Neuronal stem cell (in vitro differentiated cells): ENCODE results near the gene ALKBH5.

Source experiments
- DNase-seq: peaks from one replicate; pipeline ENCODE4 v3.0.0-alpha.2; 2013; ENCODE audit warnings: low spot score
- H2AFZ ChIP-seq: one replicate; pipeline ENCODE4 v1.6.1; 2013; ENCODE audit warnings: mild to moderate bottlenecking, low read length, inconsistent platforms
- H2AK5ac ChIP-seq: 2 replicates; pipeline ENCODE4 v1.6.1; 2013; ENCODE audit warnings: low read depth, mild to moderate bottlenecking, inconsistent platforms, low read length, moderate library complexity, mixed read lengths
- H2BK120ac ChIP-seq: 2 replicates; pipeline ENCODE4 v1.6.1; 2013; ENCODE audit warnings: low read depth, mild to moderate bottlenecking, inconsistent platforms, low read length, moderate library complexity, mixed read lengths
- H2BK12ac ChIP-seq: one replicate; pipeline ENCODE4 v1.6.1; 2013; ENCODE audit warnings: low read length, inconsistent platforms
- H2BK15ac ChIP-seq: 2 replicates; pipeline ENCODE4 v1.6.1; 2013; ENCODE audit warnings: mild to moderate bottlenecking, low read length, inconsistent platforms, mixed read lengths
- H2BK5ac ChIP-seq: one replicate; pipeline ENCODE4 v1.6.1; 2013; ENCODE audit warnings: inconsistent platforms, mild to moderate bottlenecking, low read length, moderate library complexity
- H3K14ac ChIP-seq: one replicate; pipeline ENCODE4 v1.6.1; 2013; ENCODE audit warnings: low read length, inconsistent platforms
- H3K18ac ChIP-seq: 2 replicates; pipeline ENCODE4 v1.6.1; 2013; ENCODE audit warnings: low read length, inconsistent platforms
- H3K23ac ChIP-seq: 2 replicates; pipeline ENCODE4 v1.6.1; 2013; ENCODE audit warnings: low read depth, mild to moderate bottlenecking, mixed read lengths, low read length, inconsistent platforms; ENCODE audit not compliant: poor library complexity
- H3K27ac ChIP-seq: replicated peaks from 3 replicates; pipeline ENCODE4 v1.5.1; 2013; ENCODE audit warnings: low read length, inconsistent platforms
- H3K27me3 ChIP-seq, 3 experiments: 2 replicates each; pipeline ENCODE4 v1.6.1; 2013; ENCODE audit warnings: low read length in 3 of 3, mild to moderate bottlenecking in 2 of 3, inconsistent platforms in 1 of 3, low read depth in 1 of 3, mixed read lengths in 1 of 3, moderate library complexity in 1 of 3; ENCODE audit not compliant: control insufficient read depth in 3 of 3, insufficient read depth in 3 of 3
- H3K36me3 ChIP-seq, 2 donors: replicated peaks in 1 of 2; 2 replicates each; pipeline ENCODE4 v1.6.1; 2013; ENCODE audit warnings: low read length in 2 of 2; ENCODE audit not compliant: control insufficient read depth in 2 of 2, insufficient read depth in 2 of 2
- H3K4ac ChIP-seq: 2 replicates; pipeline ENCODE4 v1.6.1; 2013; ENCODE audit warnings: inconsistent platforms, mild to moderate bottlenecking, low read length, moderate library complexity
- H3K4me1 ChIP-seq, 2 donors: 1 replicate in 1 of 2; 2 replicates in 1 of 2; pipeline ENCODE4 v1.6.1; 2013; ENCODE audit warnings: low read length in 2 of 2, low read depth in 1 of 2; ENCODE audit not compliant: control insufficient read depth in 2 of 2, insufficient read depth in 1 of 2
- H3K4me2 ChIP-seq: one replicate; pipeline ENCODE4 v1.6.1; 2013; ENCODE audit warnings: mild to moderate bottlenecking, low read length, inconsistent platforms; ENCODE audit not compliant: insufficient read depth, poor library complexity, severe bottlenecking
- H3K4me3 ChIP-seq, 2 donors: 2 replicates each; pipeline ENCODE4 v1.5.1; 2013; ENCODE audit warnings: low read length in 2 of 2, mild to moderate bottlenecking in 2 of 2, inconsistent platforms in 1 of 2, moderate library complexity in 1 of 2
- H3K79me1 ChIP-seq: one replicate; pipeline ENCODE4 v1.6.1; 2013; ENCODE audit warnings: low read depth, mild to moderate bottlenecking, inconsistent platforms, low read length, moderate library complexity
- H3K9ac ChIP-seq: one replicate; pipeline ENCODE4 v1.6.1; 2013; ENCODE audit warnings: mild to moderate bottlenecking, low read depth, low read length, inconsistent platforms; ENCODE audit not compliant: poor library complexity
- H3K9me3 ChIP-seq, 2 donors: replicated peaks in 1 of 2; 2 replicates each; pipeline versions ENCODE3 to v1.6.1; 2013; ENCODE audit warnings: low read length in 2 of 2, mild to moderate bottlenecking in 2 of 2, inconsistent platforms in 1 of 2, low read depth in 1 of 2, mixed read lengths in 1 of 2, moderate library complexity in 1 of 2; ENCODE audit not compliant: control insufficient read depth in 2 of 2, insufficient read depth in 1 of 2
- H4K8ac ChIP-seq: one replicate; pipeline ENCODE4 v1.6.1; 2013; ENCODE audit warnings: low read depth, mild to moderate bottlenecking, inconsistent platforms, low read length, moderate library complexity
- H4K91ac ChIP-seq: one replicate; pipeline ENCODE4 v1.6.1; 2013; ENCODE audit warnings: low read length, low read depth, mild to moderate bottlenecking, inconsistent platforms; ENCODE audit not compliant: poor library complexity
- WGBS, 2 donors: extraction: QIAGEN DNeasy Blood & Tissue Kit; methylation state at CpG; one replicate each; pipeline ENCODE4 v1.1.7; 2013; ENCODE audit warnings: missing lambda C conversion rate in 2 of 2, mixed read lengths in 1 of 2; ENCODE audit not compliant: insufficient read length in 2 of 2, insufficient replicate concordance in 1 of 2; ENCODE audit errors: extremely low coverage in 2 of 2; 5-methylcytosine and 5-hydroxymethylcytosine counted together

The ALKBH5 gene

DNA sequence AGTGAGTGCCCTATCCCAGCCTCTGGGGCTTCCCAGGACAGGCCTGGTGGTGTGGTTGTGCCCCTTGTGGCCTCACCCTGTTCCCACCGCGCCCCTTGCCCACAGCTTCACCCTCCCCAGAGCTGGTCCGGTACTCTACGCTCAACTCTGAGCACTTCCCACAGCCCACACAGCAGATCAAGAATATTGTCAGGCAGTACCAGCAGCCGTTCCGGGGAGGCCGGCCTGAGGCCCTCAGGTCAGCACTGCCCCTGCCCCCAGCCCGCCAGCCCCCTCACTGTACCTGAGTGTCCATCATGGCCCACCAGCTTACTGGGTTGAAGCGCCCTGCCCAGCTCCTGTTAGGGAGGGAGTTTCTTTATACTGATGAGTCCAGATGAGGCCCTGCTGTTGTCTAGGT is 32.3 kb upstream of the ALKBH5 start:
- H3K4me3 ChIP-seq, result no peak overlapping the region
- H3K36me3 ChIP-seq, result no peaks in the 10 kb centered on the region
- peak overlapping the region; percentile 75 for H2BK12ac ChIP-seq
- H4K91ac ChIP-seq, result no peak overlapping the region
- H2BK15ac ChIP-seq, result no peak overlapping the region
- H3K4me2 ChIP-seq, result no peak overlapping the region
- no peak overlapping the region for H3K9ac ChIP-seq
- H3K27ac ChIP-seq, result no peak overlapping the region
- no peaks in the 10 kb centered on the region for H3K9me3 ChIP-seq
- H4K8ac ChIP-seq, result no peak overlapping the region
- peak overlapping the region; percentile 78 for H3K18ac ChIP-seq
- H2AFZ ChIP-seq, result no peak overlapping the region
- no peak overlapping the region for H3K4ac ChIP-seq
- peak overlapping the region; percentile 96 for H2AK5ac ChIP-seq
- peaks cover 14 to 17% of the 10 kb centered on the region in 2 donors for H3K4me1 ChIP-seq
- peaks cover 0 to 9% (median 0%) of the 10 kb centered on the region in 3 experiments for H3K27me3 ChIP-seq
- WGBS, 2 donors, result no CpG with 5 or more reads among the region's 9 CpGs
- no peak overlapping the region for H3K14ac ChIP-seq
- no peak overlapping the region for H3K23ac ChIP-seq
- peaks cover 2% of the 10 kb centered on the region for H3K79me1 ChIP-seq
- peak overlapping the region; percentile 15 for H2BK5ac ChIP-seq
- DNase-seq, result no peak
- no peak overlapping the region for H2BK120ac ChIP-seq

GRCh38 chr17:18155179-18155578 is 28.4 kb upstream of the ALKBH5 start:
- peak overlapping the region; percentile 7 for H3K18ac ChIP-seq
- H3K4me2 ChIP-seq, result no peak overlapping the region
- no peak overlapping the region for H3K14ac ChIP-seq
- H3K9ac ChIP-seq, result no peak overlapping the region
- H4K8ac ChIP-seq, result no peak overlapping the region
- H3K27ac ChIP-seq, result no peak overlapping the region
- no peak overlapping the region for H3K4ac ChIP-seq
- no peak overlapping the region for H3K4me3 ChIP-seq
- WGBS, 2 donors, result no CpG with 5 or more reads among the region's 14 CpGs
- H2BK15ac ChIP-seq, result peak overlapping the region; percentile 95
- H3K36me3 ChIP-seq, result no peaks in the 10 kb centered on the region
- no peak for DNase-seq
- H2BK12ac ChIP-seq, result peak overlapping the region; percentile 88
- H3K4me1 ChIP-seq, result peaks cover 12 to 22% of the 10 kb centered on the region in 2 donors
- H2BK120ac ChIP-seq, result peak overlapping the region; percentile 76
- H4K91ac ChIP-seq, result no peak overlapping the region
- H3K9me3 ChIP-seq, result no peaks in the 10 kb centered on the region
- no peak overlapping the region for H3K23ac ChIP-seq
- H2AK5ac ChIP-seq, result peak overlapping the region; percentile 86
- H2BK5ac ChIP-seq, result peak overlapping the region; percentile 69
- peaks cover 2% of the 10 kb centered on the region for H3K79me1 ChIP-seq
- peaks cover 0 to 16% (median 0%) of the 10 kb centered on the region in 3 experiments for H3K27me3 ChIP-seq
- H2AFZ ChIP-seq, result no peak overlapping the region

- Histone ChIP-seq H3K9ac (no peak overlapping the region), H3K27ac (no peak overlapping the region), H3K18ac (peak overlapping the region; percentile 81), H2AFZ (no peak overlapping the region), H3K36me3 (no peaks in the 10 kb centered on the region), H2BK5ac (peak overlapping the region; percentile 55), H3K4me2 (no peak overlapping the region), H3K4ac (no peak overlapping the region), H3K23ac (no peak overlapping the region), H3K9me3 (no peaks in the 10 kb centered on the region), H4K8ac (peak overlapping the region; percentile 92), H2BK12ac (peak overlapping the region; percentile 46), H3K79me1 (peaks cover 2% of the 10 kb centered on the region), H3K4me1 (peaks cover 9 to 16% of the 10 kb centered on the region in 2 donors), H3K27me3 (peaks cover 0 to 16% (median 2%) of the 10 kb centered on the region in 3 experiments), H4K91ac (peak overlapping the region; percentile 54), H2AK5ac (peak overlapping the region; percentile 79), H3K4me3 (no peak overlapping the region), H2BK15ac (peak overlapping the region; percentile 82), H3K14ac (no peak overlapping the region), H2BK120ac (no peak overlapping the region)
- DNase-seq, result no peak
- WGBS, 2 donors, result no CpG with 5 or more reads among the region's 8 CpGs
Observed at GRCh38 chr17:18156171-18156975, 27.3 kb upstream of the ALKBH5 start.

DNA sequence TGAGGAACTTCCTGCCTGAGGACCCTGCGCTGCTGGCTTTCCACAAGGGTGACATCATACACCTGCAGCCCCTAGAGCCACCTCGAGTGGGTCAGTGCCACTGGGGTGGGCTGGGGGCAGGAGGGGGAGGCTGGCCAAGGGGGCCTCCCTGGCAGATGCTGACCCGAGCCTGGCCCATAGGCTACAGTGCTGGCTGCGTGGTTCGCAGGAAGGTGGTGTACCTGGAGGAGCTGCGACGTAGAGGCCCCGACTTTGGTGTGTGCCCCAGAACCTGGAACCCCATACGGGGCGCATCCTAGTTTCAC is 26.7 kb upstream of the ALKBH5 start:
- Histone ChIP-seq H3K27me3 (peaks cover 0 to 16% (median 2%) of the 10 kb centered on the region in 3 experiments), H3K14ac (no peak overlapping the region), H3K9ac (no peak overlapping the region), H3K9me3 (no peaks in the 10 kb centered on the region), H3K4me1 (peaks cover 14 to 19% of the 10 kb centered on the region in 2 donors), H2BK12ac (peak overlapping the region; percentile 60), H3K18ac (no peak overlapping the region), H4K91ac (no peak overlapping the region), H2BK15ac (peak overlapping the region; percentile 82), H2AFZ (no peak overlapping the region), H2BK120ac (no peak overlapping the region), H2BK5ac (no peak overlapping the region), H3K4me3 (no peak overlapping the region), H3K36me3 (no peaks in the 10 kb centered on the region), H2AK5ac (peak overlapping the region; percentile 79), H3K4me2 (no peak overlapping the region), H3K23ac (no peak overlapping the region), H3K27ac (no peak overlapping the region), H4K8ac (no peak overlapping the region), H3K79me1 (peaks cover 2% of the 10 kb centered on the region), H3K4ac (peak overlapping the region; percentile 0)
- WGBS, 2 donors, result no CpG with 5 or more reads among the region's 10 CpGs
- DNase-seq, result no peak
